Stimulated activated naive CD8-positive, alpha-beta T cell treated with anti-CD3 and anti-CD28 coated beads, Interleukin-15, amount 100 ng/mL, for 72 hours (primary cell): ENCODE data around the gene ARHGEF17.

Source experiments
- ATAC-seq: fragments of 150-1000 bp; cut with Tn5 transposase; 2 replicates; pipeline ENCODE4 v1.10.0; 2021; ENCODE audit warnings: mild to moderate bottlenecking, moderate library complexity
- DNase-seq, 2 donors: peaks; one replicate each; pipeline ENCODE4 v3.0.0; 2021 to 2022
- H3K27ac Mint-ChIP-seq, 2 donors: one replicate each; pipeline ENCODE4 v1.8.0; 2022; ENCODE audit warnings: mild to moderate bottlenecking in 2 of 2, mixed read lengths in 2 of 2, moderate library complexity in 2 of 2
- H3K27me3 Mint-ChIP-seq: one replicate; pipeline ENCODE4 v1.8.0; 2022; ENCODE audit warnings: mixed read lengths
- H3K4me1 Mint-ChIP-seq: one replicate; pipeline ENCODE4 v1.8.0; 2022; ENCODE audit warnings: mild to moderate bottlenecking, mixed read lengths
- H3K4me3 Mint-ChIP-seq, 2 donors: one replicate each; pipeline ENCODE4 v1.8.0; 2022; ENCODE audit warnings: mild to moderate bottlenecking in 2 of 2, mixed read lengths in 2 of 2, moderate library complexity in 1 of 2
- H3K9me3 Mint-ChIP-seq, 2 donors: one replicate each; pipeline ENCODE4 v1.8.0; 2022; ENCODE audit warnings: mixed read lengths in 2 of 2

The ARHGEF17 gene

DNA sequence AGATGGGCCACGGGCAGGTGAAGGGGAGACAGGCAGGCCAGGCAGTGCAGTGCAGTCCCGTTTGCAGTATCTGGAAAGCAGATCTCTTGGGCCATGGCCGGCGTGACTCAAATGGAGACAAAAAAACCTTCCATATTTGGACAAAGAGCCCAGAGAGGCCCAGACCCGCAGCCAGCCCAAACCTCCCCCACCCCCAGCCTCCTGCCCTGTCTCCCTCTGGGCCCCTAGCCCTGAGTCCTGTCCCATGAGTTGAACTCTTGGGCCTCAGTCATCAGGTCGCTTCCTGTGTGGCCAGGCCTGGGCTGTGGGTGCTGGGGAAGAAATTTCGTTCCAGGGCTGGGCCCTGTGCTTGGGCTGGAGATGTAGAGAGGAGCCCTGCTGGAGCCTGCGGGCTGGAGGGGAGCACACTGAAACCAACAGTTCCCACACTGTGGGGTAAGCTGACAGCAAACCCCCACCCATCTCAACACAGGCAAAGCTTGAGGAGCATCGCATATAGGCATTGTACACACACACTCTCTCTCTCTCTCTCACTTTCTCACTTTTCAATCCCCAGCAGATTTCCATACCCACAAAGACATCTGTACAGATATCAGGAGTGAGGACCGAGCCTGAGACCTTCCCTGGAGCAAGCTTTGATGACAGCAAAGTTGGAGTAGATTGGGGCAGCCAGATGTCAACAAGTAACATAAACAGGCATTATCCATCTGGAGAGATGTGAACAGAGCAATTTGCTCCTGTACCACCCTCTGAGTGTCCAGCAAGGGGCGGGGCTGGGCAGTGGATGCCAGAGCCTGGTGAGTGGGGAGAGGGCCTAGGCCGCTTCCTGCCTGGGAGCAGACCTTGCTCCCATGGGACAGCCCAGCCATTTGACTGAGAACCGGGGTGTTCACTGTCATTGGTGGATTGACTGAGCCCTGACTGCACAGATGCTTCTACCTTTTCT is 17.2 kb downstream of the ARHGEF17 start:
- Mint-ChIP-seq H3K27me3 (no peaks in the 10 kb centered on the region), H3K9me3 (no peaks in the 10 kb centered on the region), H3K4me1 (peaks cover 12% of the 10 kb centered on the region), H3K4me3 (no peak overlapping the region), H3K27ac (no peak overlapping the region)
- ATAC-seq, result no peak
- no peak for DNase-seq

GRCh38 chr11:73326929-73327811 is 19.1 kb downstream of the ARHGEF17 start:
- H3K27ac Mint-ChIP-seq, result no peak overlapping the region
- DNase-seq, result no peak
- peak; percentile 79 for ATAC-seq
- no peaks in the 10 kb centered on the region for H3K27me3 Mint-ChIP-seq
- no peak overlapping the region for H3K4me3 Mint-ChIP-seq
- H3K9me3 Mint-ChIP-seq, result no peaks in the 10 kb centered on the region
- peaks cover 3% of the 10 kb centered on the region for H3K4me1 Mint-ChIP-seq

GRCh38 chr11:73327812-73328364 is 19.8 kb downstream of the ARHGEF17 start:
- ATAC-seq (no peak), DNase-seq (no peak)
- no peaks in the 10 kb centered on the region for H3K27me3 Mint-ChIP-seq
- no peaks in the 10 kb centered on the region for H3K4me1 Mint-ChIP-seq
- no peaks in the 10 kb centered on the region for H3K9me3 Mint-ChIP-seq
- H3K4me3 Mint-ChIP-seq, result no peak overlapping the region
- no peak overlapping the region for H3K27ac Mint-ChIP-seq

- no peaks in the 10 kb centered on the region for H3K9me3 Mint-ChIP-seq
- H3K27me3 Mint-ChIP-seq, result peaks cover 9% of the 10 kb centered on the region
- H3K4me1 Mint-ChIP-seq, result no peaks in the 10 kb centered on the region
- no peak overlapping the region for H3K27ac Mint-ChIP-seq
- DNase-seq (no peak), ATAC-seq (no peak)
- no peak overlapping the region for H3K4me3 Mint-ChIP-seq
Measured at GRCh38 chr11:73330569-73331093, 22.6 kb downstream of the ARHGEF17 start.

- peaks cover 16% of the 10 kb centered on the region for H3K27me3 Mint-ChIP-seq
- no peaks in the 10 kb centered on the region for H3K4me1 Mint-ChIP-seq
- no peak for ATAC-seq
- DNase-seq, result no peak
- H3K27ac Mint-ChIP-seq, result no peak overlapping the region
- no peaks in the 10 kb centered on the region for H3K9me3 Mint-ChIP-seq
- no peak overlapping the region for H3K4me3 Mint-ChIP-seq
Measured at GRCh38 chr11:73331138-73331916, 23.3 kb downstream of the ARHGEF17 start.

- H3K27me3 Mint-ChIP-seq, result peaks cover 21% of the 10 kb centered on the region
- no peaks in the 10 kb centered on the region for H3K9me3 Mint-ChIP-seq
- H3K27ac Mint-ChIP-seq, result no peak overlapping the region
- H3K4me1 Mint-ChIP-seq, result no peaks in the 10 kb centered on the region
- ATAC-seq (no peak), DNase-seq (no peak)
- H3K4me3 Mint-ChIP-seq, result no peak overlapping the region
Measured at GRCh38 chr11:73333173-73333572, 25.1 kb downstream of the ARHGEF17 start.

- Mint-ChIP-seq H3K27me3 (peaks cover 21% of the 10 kb centered on the region), H3K4me1 (no peaks in the 10 kb centered on the region), H3K4me3 (no peak overlapping the region), H3K27ac (peak overlapping the region in 1 of 2 donors; percentile 10), H3K9me3 (no peaks in the 10 kb centered on the region)
- ATAC-seq, result no peak
- no peak for DNase-seq
Measured at GRCh38 chr11:73333640-73334383, 25.7 kb downstream of the ARHGEF17 start.

GRCh38 chr11:73334384-73335203 is 26.5 kb downstream of the ARHGEF17 start:
- no peaks in the 10 kb centered on the region for H3K4me1 Mint-ChIP-seq
- no peak overlapping the region for H3K27ac Mint-ChIP-seq
- no peak overlapping the region for H3K4me3 Mint-ChIP-seq
- peaks cover 21% of the 10 kb centered on the region for H3K27me3 Mint-ChIP-seq
- ATAC-seq (no peak), DNase-seq (no peak)
- H3K9me3 Mint-ChIP-seq, result no peaks in the 10 kb centered on the region

- H3K27me3 Mint-ChIP-seq, result peaks cover 21% of the 10 kb centered on the region
- no peak overlapping the region for H3K27ac Mint-ChIP-seq
- H3K4me1 Mint-ChIP-seq, result no peaks in the 10 kb centered on the region
- no peak overlapping the region for H3K4me3 Mint-ChIP-seq
- DNase-seq (peak; percentile 69 to 74), ATAC-seq (peak; percentile 63)
- H3K9me3 Mint-ChIP-seq, result no peaks in the 10 kb centered on the region
Measured at GRCh38 chr11:73335204-73335923, 27.3 kb downstream of the ARHGEF17 start.

DNA sequence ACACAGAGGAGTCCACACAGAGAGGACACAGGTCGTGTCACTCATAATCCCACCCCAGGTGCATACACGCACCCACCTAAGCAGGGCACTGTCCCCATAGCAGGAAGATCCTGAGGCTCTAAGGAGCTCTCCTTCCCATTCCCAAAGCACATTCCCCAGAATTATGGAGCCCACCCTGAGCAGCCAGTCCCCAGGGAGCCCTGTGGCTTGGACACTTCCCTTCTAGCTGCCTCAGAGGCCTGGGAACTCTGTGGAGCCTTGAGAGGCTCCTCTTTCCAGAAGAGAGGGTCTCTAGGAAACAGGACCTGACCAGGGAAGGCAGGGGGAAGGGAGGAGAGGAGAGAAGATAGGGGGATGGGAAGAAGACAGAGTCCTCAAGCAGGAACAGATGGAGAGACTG is 29.8 kb downstream of the ARHGEF17 start:
- DNase-seq, result no peak
- Mint-ChIP-seq H3K27ac (peak overlapping the region in 1 of 2 donors; percentile 59), H3K4me1 (no peaks in the 10 kb centered on the region), H3K27me3 (peaks cover 21% of the 10 kb centered on the region), H3K9me3 (no peaks in the 10 kb centered on the region), H3K4me3 (no peak overlapping the region)
- no peak for ATAC-seq

DNA sequence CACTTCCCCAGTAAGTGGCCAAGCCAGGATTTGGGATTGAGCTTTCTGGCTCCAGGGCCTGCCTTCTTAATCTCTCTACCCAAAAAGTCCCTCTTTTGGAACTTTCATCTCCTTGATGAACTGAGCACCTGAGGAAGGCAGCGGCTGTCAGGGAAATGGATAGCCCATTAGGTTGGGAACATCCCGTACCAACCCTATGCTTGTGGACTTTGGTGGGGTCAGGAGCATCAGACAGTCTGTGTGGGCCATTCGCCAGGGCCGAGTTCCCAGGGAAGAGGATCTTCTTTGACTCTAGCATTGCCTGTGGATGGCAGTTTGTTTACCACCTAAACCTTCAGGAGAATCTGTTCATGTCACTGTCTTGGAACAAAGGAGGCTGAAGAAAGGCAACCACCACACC is 30.2 kb downstream of the ARHGEF17 start:
- no peak overlapping the region for H3K27ac Mint-ChIP-seq
- H3K4me3 Mint-ChIP-seq, result no peak overlapping the region
- no peak for ATAC-seq
- no peaks in the 10 kb centered on the region for H3K9me3 Mint-ChIP-seq
- peaks cover 21% of the 10 kb centered on the region for H3K27me3 Mint-ChIP-seq
- H3K4me1 Mint-ChIP-seq, result no peaks in the 10 kb centered on the region
- DNase-seq, result no peak

GRCh38 chr11:73340164-73340563 is 32.1 kb downstream of the ARHGEF17 start:
- Mint-ChIP-seq H3K9me3 (no peaks in the 10 kb centered on the region), H3K4me3 (no peak overlapping the region), H3K27me3 (peaks cover 12% of the 10 kb centered on the region), H3K4me1 (no peaks in the 10 kb centered on the region), H3K27ac (peak overlapping the region in 1 of 2 donors; percentile 71)
- ATAC-seq (no peak), DNase-seq (no peak)

DNA sequence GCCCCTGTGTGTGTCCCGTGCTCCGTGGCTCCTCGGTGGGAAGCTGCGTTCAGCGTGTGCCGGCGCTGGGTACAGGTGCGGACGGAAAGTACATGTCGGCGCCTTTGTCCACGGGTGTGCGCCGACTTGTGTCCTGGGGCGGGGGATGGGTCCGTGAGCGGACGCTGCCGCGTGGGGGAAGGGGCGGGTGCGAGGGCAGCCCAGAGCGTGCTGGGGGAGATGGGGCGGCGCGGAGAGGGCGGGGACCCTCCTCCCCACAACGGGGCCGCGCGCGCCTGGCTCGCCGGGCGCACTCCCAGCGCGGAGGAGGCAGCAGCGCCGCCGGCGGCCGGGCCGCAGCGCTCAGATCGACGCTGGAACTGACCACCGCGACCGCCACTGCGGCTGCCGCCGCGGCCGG is 34.6 kb downstream of the ARHGEF17 start:
- H3K9me3 Mint-ChIP-seq, result no peaks in the 10 kb centered on the region
- no peak overlapping the region for H3K4me3 Mint-ChIP-seq
- H3K4me1 Mint-ChIP-seq, result no peaks in the 10 kb centered on the region
- DNase-seq (no peak), ATAC-seq (peak; percentile 52)
- H3K27ac Mint-ChIP-seq, result no peak overlapping the region
- H3K27me3 Mint-ChIP-seq, result no peaks in the 10 kb centered on the region
